ENCODE data around the gene USP19.

The USP19 gene

GRCh38 chr3:49133226-49133951 is 12.8 kb upstream of the USP19 start:
- DNase-seq = peak; percentile 83

- DNase-seq = peak; percentile 68
Observed at GRCh38 chr3:49132437-49133225, 12.0 kb upstream of the USP19 start, which contains the start of gene LAMB2. LAMB2 (minus strand) TSS chr3:49133050; CDS start chr3:49132867, 183 bp downstream.

- DNase-seq = no peak
Observed at GRCh38 chr3:49132073-49132436, 11.4 kb upstream of the USP19 start.

- no peak for DNase-seq
Observed at GRCh38 chr3:49131576-49131975, 11.0 kb upstream of the USP19 start.

- no peak for DNase-seq
Observed at GRCh38 chr3:49131040-49131439, 10.4 kb upstream of the USP19 start.

- no peak for DNase-seq
Observed at GRCh38 chr3:49124991-49125670, 4.5 kb upstream of the USP19 start.

GRCh38 chr3:49124203-49124602 is 3.6 kb upstream of the USP19 start:
- no peak for DNase-seq

GRCh38 chr3:49123687-49124086 is 3.1 kb upstream of the USP19 start:
- DNase-seq = no peak

GRCh38 chr3:49122886-49123545 is 2.4 kb upstream of the USP19 start:
- DNase-seq = no peak

GRCh38 chr3:49122451-49122850 is 1.8 kb upstream of the USP19 start:
- DNase-seq = no peak

- DNase-seq = no peak
Observed at GRCh38 chr3:49122022-49122421, 1.4 kb upstream of the USP19 start.

GRCh38 chr3:49121132-49121736 is 611 bp upstream of the USP19 start:
- DNase-seq = no peak

GRCh38 chr3:49120096-49120437 is 556 bp downstream of the USP19 start:
- no peak for DNase-seq

GRCh38 chr3:49119439-49119838 is 1.2 kb downstream of the USP19 start:
- no peak for DNase-seq

GRCh38 chr3:49119036-49119435 is 1.6 kb downstream of the USP19 start:
- DNase-seq = no peak

GRCh38 chr3:49112262-49112661 is 8.4 kb downstream of the USP19 start:
- DNase-seq = no peak

GRCh38 chr3:49111347-49111746 is 9.3 kb downstream of the USP19 start:
- DNase-seq = no peak

- DNase-seq = no peak
Observed at GRCh38 chr3:49110780-49111179, 9.8 kb downstream of the USP19 start.

- DNase-seq = no peak
Observed at GRCh38 chr3:49108346-49108745, 12.3 kb downstream of the USP19 start.

- peak; percentile 86 for DNase-seq
Observed at GRCh38 chr3:49104427-49105291, 16.0 kb downstream of the USP19 start, which contains the start of gene QARS1. QARS1 (minus strand) TSS chr3:49104757; CDS start chr3:49104733, 24 bp downstream.

- no peak for DNase-seq
Observed at GRCh38 chr3:49104052-49104426, 16.6 kb downstream of the USP19 start.

Data from HCEC 1CT (cell line).